ENCODE data around the gene ETS1.

The ETS1 gene

GRCh38 chr11:128494418-128495332, 92.7 kb downstream of the ETS1 start:
- no peaks in the 10 kb centered on the region for H3K36me3 ChIP-seq (ENCODE audit: control insufficient read depth, insufficient read depth, low read length)
- WGBS, 2 experiments, result 90 to 95% methylated on average over 3 of the region's 3 CpGs
- no peaks in the 10 kb centered on the region for H3K27me3 ChIP-seq (ENCODE audit: control insufficient read depth, insufficient read depth, low read length, poor library complexity, severe bottlenecking)
- no peak overlapping the region for H3K4me3 ChIP-seq (ENCODE audit: insufficient read depth, low read depth, low read length)
- H3K9me3 ChIP-seq (ENCODE audit: control insufficient read depth, low read length), result no peaks in the 10 kb centered on the region
- H3K4me1 ChIP-seq (ENCODE audit: control insufficient read depth, insufficient read depth, low read length), result peaks cover 10% of the 10 kb centered on the region
- H3K27ac ChIP-seq (ENCODE audit: insufficient read depth, low read depth, low read length, poor library complexity, severe bottlenecking), result no peak overlapping the region

GRCh38 chr11:128493570-128493965, 93.8 kb downstream of the ETS1 start:
- peaks cover 10% of the 10 kb centered on the region for H3K4me1 ChIP-seq (ENCODE audit: control insufficient read depth, insufficient read depth, low read length)
- H3K36me3 ChIP-seq (ENCODE audit: control insufficient read depth, insufficient read depth, low read length), result no peaks in the 10 kb centered on the region
- no peak overlapping the region for H3K4me3 ChIP-seq (ENCODE audit: insufficient read depth, low read depth, low read length)
- 91 to 92% methylated on average over 1 of the region's 2 CpGs for WGBS, 2 experiments
- H3K27me3 ChIP-seq (ENCODE audit: control insufficient read depth, insufficient read depth, low read length, poor library complexity, severe bottlenecking), result no peaks in the 10 kb centered on the region
- H3K27ac ChIP-seq (ENCODE audit: insufficient read depth, low read depth, low read length, poor library complexity, severe bottlenecking), result no peak overlapping the region
- H3K9me3 ChIP-seq (ENCODE audit: control insufficient read depth, low read length), result no peaks in the 10 kb centered on the region

GRCh38 chr11:128492903-128493569, 94.3 kb downstream of the ETS1 start:
- 86 to 91% methylated on average over 5 of the region's 5 CpGs for WGBS, 2 experiments
- Histone ChIP-seq H3K4me1 (ENCODE audit: control insufficient read depth, insufficient read depth, low read length) (peaks cover 10% of the 10 kb centered on the region), H3K4me3 (ENCODE audit: insufficient read depth, low read depth, low read length) (no peak overlapping the region), H3K27me3 (ENCODE audit: control insufficient read depth, insufficient read depth, low read length, poor library complexity, severe bottlenecking) (no peaks in the 10 kb centered on the region), H3K27ac (ENCODE audit: insufficient read depth, low read depth, low read length, poor library complexity, severe bottlenecking) (no peak overlapping the region), H3K36me3 (ENCODE audit: control insufficient read depth, insufficient read depth, low read length) (no peaks in the 10 kb centered on the region), H3K9me3 (ENCODE audit: control insufficient read depth, low read length) (no peaks in the 10 kb centered on the region)

- WGBS, 2 experiments, result 89 to 97% methylated on average over 2 of the region's 2 CpGs
- no peaks in the 10 kb centered on the region for H3K9me3 ChIP-seq (ENCODE audit: control insufficient read depth, low read length)
- H3K27ac ChIP-seq (ENCODE audit: insufficient read depth, low read depth, low read length, poor library complexity, severe bottlenecking), result no peak overlapping the region
- no peaks in the 10 kb centered on the region for H3K27me3 ChIP-seq (ENCODE audit: control insufficient read depth, insufficient read depth, low read length, poor library complexity, severe bottlenecking)
- peaks cover 10% of the 10 kb centered on the region for H3K4me1 ChIP-seq (ENCODE audit: control insufficient read depth, insufficient read depth, low read length)
- no peaks in the 10 kb centered on the region for H3K36me3 ChIP-seq (ENCODE audit: control insufficient read depth, insufficient read depth, low read length)
- no peak overlapping the region for H3K4me3 ChIP-seq (ENCODE audit: insufficient read depth, low read depth, low read length)
Observed at GRCh38 chr11:128492461-128492860, 94.9 kb downstream of the ETS1 start.

- Histone ChIP-seq H3K4me3 (ENCODE audit: insufficient read depth, low read depth, low read length) (no peak overlapping the region), H3K36me3 (ENCODE audit: control insufficient read depth, insufficient read depth, low read length) (no peaks in the 10 kb centered on the region), H3K4me1 (ENCODE audit: control insufficient read depth, insufficient read depth, low read length) (peaks cover 1% of the 10 kb centered on the region), H3K9me3 (ENCODE audit: control insufficient read depth, low read length) (no peaks in the 10 kb centered on the region), H3K27ac (ENCODE audit: insufficient read depth, low read depth, low read length, poor library complexity, severe bottlenecking) (no peak overlapping the region), H3K27me3 (ENCODE audit: control insufficient read depth, insufficient read depth, low read length, poor library complexity, severe bottlenecking) (no peaks in the 10 kb centered on the region)
- 87 to 88% methylated on average over 3 of the region's 3 CpGs for WGBS, 2 experiments
Observed at GRCh38 chr11:128491195-128491936, 96.0 kb downstream of the ETS1 start.

GRCh38 chr11:128490092-128490491, 97.3 kb downstream of the ETS1 start:
- H3K27ac ChIP-seq (ENCODE audit: insufficient read depth, low read depth, low read length, poor library complexity, severe bottlenecking), result no peak overlapping the region
- H3K27me3 ChIP-seq (ENCODE audit: control insufficient read depth, insufficient read depth, low read length, poor library complexity, severe bottlenecking), result no peaks in the 10 kb centered on the region
- H3K36me3 ChIP-seq (ENCODE audit: control insufficient read depth, insufficient read depth, low read length), result no peaks in the 10 kb centered on the region
- 74% methylated on average over 3 of the region's 3 CpGs for WGBS, 2 experiments
- H3K4me1 ChIP-seq (ENCODE audit: control insufficient read depth, insufficient read depth, low read length), result no peaks in the 10 kb centered on the region
- H3K9me3 ChIP-seq (ENCODE audit: control insufficient read depth, low read length), result no peaks in the 10 kb centered on the region
- H3K4me3 ChIP-seq (ENCODE audit: insufficient read depth, low read depth, low read length), result no peak overlapping the region

GRCh38 chr11:128488471-128488870, 98.9 kb downstream of the ETS1 start:
- Histone ChIP-seq H3K27ac (ENCODE audit: insufficient read depth, low read depth, low read length, poor library complexity, severe bottlenecking) (no peak overlapping the region), H3K9me3 (ENCODE audit: control insufficient read depth, low read length) (no peaks in the 10 kb centered on the region), H3K4me1 (ENCODE audit: control insufficient read depth, insufficient read depth, low read length) (no peaks in the 10 kb centered on the region), H3K36me3 (ENCODE audit: control insufficient read depth, insufficient read depth, low read length) (no peaks in the 10 kb centered on the region), H3K27me3 (ENCODE audit: control insufficient read depth, insufficient read depth, low read length, poor library complexity, severe bottlenecking) (no peaks in the 10 kb centered on the region), H3K4me3 (ENCODE audit: insufficient read depth, low read depth, low read length) (no peak overlapping the region)
- WGBS, 2 experiments, result 93 to 96% methylated on average over 5 of the region's 5 CpGs

GRCh38 chr11:128487978-128488377, 99.4 kb downstream of the ETS1 start:
- H3K4me1 ChIP-seq (ENCODE audit: control insufficient read depth, insufficient read depth, low read length), result no peaks in the 10 kb centered on the region
- WGBS, 2 experiments, result 94% methylated on average over 5 of the region's 5 CpGs
- no peaks in the 10 kb centered on the region for H3K36me3 ChIP-seq (ENCODE audit: control insufficient read depth, insufficient read depth, low read length)
- H3K4me3 ChIP-seq (ENCODE audit: insufficient read depth, low read depth, low read length), result no peak overlapping the region
- no peaks in the 10 kb centered on the region for H3K27me3 ChIP-seq (ENCODE audit: control insufficient read depth, insufficient read depth, low read length, poor library complexity, severe bottlenecking)
- no peaks in the 10 kb centered on the region for H3K9me3 ChIP-seq (ENCODE audit: control insufficient read depth, low read length)
- H3K27ac ChIP-seq (ENCODE audit: insufficient read depth, low read depth, low read length, poor library complexity, severe bottlenecking), result no peak overlapping the region

GRCh38 chr11:128484172-128484571, 103.2 kb downstream of the ETS1 start:
- WGBS, 2 experiments, result 87 to 91% methylated on average over 4 of the region's 4 CpGs
- no peak overlapping the region for H3K4me3 ChIP-seq (ENCODE audit: insufficient read depth, low read depth, low read length)
- H3K9me3 ChIP-seq (ENCODE audit: control insufficient read depth, low read length), result no peaks in the 10 kb centered on the region
- no peak overlapping the region for H3K27ac ChIP-seq (ENCODE audit: insufficient read depth, low read depth, low read length, poor library complexity, severe bottlenecking)
- H3K36me3 ChIP-seq (ENCODE audit: control insufficient read depth, insufficient read depth, low read length), result no peaks in the 10 kb centered on the region
- H3K4me1 ChIP-seq (ENCODE audit: control insufficient read depth, insufficient read depth, low read length), result no peaks in the 10 kb centered on the region
- H3K27me3 ChIP-seq (ENCODE audit: control insufficient read depth, insufficient read depth, low read length, poor library complexity, severe bottlenecking), result no peaks in the 10 kb centered on the region

All from ectodermal cell (in vitro differentiated cells).